Activated T-helper 1 cell treated with Interleukin-2 at 50 U/mL for 16 hours (primary cell): ENCODE data around the gene GIT2.
"Not testable (repeated sequence)": the region's sequence is repeated elsewhere in the genome, so short reads cannot be mapped to it uniquely, and the experiment has no call there.

Experiments
- DNase-seq: peaks from one replicate; pipeline ENCODE4 v3.0.0-alpha.2; 2020; ENCODE audit warnings: low read depth

GIT2 gene, protein sequence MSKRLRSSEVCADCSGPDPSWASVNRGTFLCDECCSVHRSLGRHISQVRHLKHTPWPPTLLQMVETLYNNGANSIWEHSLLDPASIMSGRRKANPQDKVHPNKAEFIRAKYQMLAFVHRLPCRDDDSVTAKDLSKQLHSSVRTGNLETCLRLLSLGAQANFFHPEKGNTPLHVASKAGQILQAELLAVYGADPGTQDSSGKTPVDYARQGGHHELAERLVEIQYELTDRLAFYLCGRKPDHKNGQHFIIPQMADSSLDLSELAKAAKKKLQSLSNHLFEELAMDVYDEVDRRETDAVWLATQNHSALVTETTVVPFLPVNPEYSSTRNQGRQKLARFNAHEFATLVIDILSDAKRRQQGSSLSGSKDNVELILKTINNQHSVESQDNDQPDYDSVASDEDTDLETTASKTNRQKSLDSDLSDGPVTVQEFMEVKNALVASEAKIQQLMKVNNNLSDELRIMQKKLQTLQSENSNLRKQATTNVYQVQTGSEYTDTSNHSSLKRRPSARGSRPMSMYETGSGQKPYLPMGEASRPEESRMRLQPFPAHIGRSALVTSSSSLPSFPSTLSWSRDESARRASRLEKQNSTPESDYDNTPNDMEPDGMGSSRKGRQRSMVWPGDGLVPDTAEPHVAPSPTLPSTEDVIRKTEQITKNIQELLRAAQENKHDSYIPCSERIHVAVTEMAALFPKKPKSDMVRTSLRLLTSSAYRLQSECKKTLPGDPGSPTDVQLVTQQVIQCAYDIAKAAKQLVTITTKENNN

GRCh38 chr12:109995686-109996482, at the start of gene GIT2:
GIT2 (minus strand) TSS chr12:109996368; CDS start chr12:109996224, 144 bp downstream.
- DNase-seq, result peak; percentile 93

DNA sequence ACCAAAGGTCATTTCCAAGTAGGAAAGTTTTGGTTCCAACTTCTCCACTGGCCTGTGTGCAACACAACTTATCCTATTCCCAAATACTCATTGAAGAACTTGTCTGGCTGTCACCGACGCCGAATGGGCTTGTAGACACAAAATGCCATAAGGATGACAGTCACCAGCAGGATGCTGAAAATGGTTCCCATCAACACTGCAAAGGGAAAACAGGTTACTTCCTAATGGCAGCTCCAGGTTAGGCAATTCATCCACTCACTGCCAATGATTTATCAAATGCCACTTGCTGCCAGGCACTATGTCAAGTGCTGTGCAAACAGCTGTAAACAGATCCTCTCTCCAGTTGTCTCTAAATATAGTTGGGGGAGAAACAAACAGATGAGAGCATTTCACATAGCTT, 46.1 kb upstream of the GIT2 start:
- no peak for DNase-seq

- peak; percentile 8 for DNase-seq
Measured at GRCh38 chr12:110039085-110039807, 43.1 kb upstream of the GIT2 start.

GRCh38 chr12:110038741-110039084, 42.5 kb upstream of the GIT2 start:
- DNase-seq, result no peak

DNA sequence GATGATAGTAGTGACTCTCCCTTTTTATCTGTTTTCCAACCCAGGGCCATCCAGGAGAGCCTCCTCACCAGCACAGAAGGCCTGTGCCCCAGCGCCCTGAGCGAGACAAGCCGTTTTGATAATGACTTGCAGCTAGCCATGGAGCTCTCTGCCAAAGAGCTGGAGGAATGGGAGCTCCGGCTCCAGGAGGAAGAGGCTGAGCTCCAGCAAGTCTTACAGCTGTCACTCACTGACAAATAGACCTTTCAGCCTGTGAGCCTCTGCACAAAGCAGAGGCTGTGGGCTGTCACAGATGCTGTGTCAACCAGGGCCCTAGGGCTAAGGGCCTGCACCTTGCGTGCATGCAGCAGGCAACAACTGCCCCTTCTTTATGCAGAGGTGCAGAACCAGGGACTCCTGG, 41.1 kb upstream of the GIT2 start:
- no peak for DNase-seq

DNA sequence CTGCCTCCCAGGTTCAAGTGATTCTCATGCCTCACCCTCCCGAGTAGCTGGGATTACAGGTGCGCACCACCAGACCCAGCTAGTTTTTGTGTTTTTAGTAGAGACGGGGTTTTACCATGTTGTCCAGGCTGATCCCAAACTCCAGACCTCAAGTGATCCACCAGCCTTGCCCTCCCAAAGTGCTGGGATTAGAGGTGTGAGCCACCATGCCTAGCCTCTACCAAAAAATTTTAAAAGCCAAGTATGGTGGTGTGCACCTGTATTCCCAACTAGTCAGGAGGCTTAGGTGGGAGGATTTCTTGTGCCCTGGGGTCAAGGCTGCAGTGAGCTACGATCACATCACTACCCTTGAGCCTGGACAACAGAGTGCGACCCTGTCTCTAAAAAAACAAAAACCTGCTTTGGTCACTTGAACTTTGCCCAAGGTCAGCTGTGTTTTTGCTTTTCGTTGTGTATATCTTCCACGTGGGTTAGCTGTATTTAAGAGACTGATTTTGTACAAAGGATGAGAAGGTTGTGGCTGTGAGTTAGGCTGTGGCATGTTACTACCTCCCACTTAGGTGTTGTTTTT, 39.5 kb upstream of the GIT2 start:
- DNase-seq, result no peak

- DNase-seq, result no peak
Measured at GRCh38 chr12:110033888-110034287, 37.7 kb upstream of the GIT2 start.

DNA sequence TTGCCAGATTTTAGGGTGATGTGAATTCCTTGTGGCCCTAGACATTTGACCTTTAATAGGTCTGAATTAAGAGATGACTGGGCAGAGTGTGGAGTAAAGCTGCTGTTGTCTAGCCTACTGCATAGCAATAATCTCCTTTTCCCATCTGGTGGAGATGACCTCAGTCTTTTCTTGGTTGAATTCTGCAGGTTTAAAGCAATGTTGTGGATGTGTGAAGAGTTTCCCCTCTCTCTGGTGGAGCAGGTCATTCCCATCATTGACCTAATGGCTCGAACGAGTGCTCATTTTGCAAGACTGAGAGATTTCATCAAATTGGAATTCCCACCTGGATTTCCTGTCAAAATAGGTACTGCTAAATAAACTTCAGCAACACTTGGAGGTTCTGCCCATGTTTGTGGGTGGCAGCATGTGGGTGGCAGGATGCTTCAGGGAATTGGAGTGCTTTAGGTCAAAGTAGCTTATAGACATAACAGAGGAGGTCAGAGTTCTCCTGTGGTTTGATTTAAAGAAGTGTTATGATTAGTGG, 33.2 kb upstream of the GIT2 start:
- DNase-seq, result no peak

GRCh38 chr12:110028323-110028722, 32.2 kb upstream of the GIT2 start:
- DNase-seq, result no peak

DNA sequence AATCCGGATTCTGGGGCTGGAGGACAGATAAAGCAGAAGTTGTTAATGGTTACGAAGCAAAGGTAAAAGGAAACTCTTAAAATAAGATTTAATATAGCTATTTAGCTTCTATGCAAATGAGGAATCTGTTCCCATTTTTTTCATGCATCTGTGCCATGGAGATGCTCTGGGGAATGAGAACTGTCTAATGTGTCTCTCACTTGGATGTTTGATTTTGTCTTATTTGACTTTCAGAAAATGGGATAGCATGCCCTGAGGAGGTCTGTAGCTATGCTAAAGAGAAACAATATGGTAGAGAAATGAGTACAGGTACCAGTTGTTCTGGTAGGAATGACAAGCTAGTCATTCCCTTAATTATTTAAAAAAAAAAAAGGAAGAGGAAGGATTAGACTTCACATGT, 27.9 kb upstream of the GIT2 start:
- DNase-seq, result no peak

DNA sequence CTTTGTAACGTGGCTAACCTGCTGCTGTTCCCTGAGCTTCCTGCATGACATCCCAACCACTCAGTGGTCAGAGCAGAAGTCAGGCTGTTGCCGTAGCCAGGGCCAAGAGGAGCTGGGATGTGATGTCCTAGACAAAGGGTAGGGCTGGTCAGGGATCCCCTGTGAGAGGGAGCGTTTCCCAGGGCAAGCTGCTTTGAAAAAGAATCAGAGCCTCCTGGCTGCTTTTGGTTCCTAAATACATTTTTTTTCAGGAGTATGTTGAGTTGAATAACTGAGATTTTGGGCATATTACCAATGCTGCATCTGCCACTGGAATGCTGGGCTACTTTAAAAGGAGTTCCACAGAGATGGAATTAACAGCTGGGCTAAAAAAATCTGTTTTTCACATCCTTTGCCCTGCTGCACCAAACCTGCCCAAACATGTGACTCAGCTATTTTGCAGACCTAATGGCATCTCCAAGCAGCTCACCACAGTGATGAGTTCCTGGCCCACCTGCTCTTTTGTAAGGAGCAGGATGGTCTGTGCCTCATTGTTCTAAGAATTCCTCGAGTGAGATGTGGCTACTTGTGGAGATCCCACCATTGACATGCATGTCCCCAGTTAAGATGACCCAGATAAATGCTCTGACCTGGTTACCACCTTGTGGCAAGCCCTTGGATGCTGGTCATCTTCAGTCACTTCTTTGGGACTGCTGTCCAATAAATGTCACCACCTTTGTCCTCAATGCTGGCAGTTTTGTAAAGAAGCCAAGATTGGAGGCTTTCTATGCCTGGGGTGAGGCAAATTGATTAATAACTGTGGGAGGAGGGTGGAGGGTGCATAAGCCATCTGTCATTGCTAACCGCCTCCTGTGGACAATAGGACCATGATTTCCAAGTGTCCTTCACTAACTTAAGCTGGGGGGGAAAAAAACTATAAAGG, 27.2 kb upstream of the GIT2 start:
- no peak for DNase-seq

DNA sequence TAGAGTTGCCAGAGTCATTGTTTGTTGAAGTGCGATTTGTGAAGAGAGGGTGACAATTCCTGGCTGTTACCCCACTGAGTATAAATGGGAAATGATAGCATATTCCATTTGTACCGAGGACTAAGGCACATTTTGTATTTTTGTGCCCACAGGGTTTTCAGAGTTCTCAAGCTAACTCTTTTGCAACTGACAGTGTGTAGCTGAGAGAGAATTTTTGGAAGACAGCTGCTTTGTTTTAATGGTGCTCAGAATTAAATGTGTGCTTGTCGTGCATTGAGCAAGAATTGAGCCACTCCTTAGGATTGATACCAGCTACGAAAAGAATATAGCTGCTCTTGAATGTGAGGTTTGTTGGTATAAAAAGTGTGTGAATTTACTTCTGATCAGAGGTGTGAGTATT, 24.8 kb upstream of the GIT2 start:
- DNase-seq, result no peak

GRCh38 chr12:110015132-110015531, 19.0 kb upstream of the GIT2 start:
- DNase-seq, result no peak

DNA sequence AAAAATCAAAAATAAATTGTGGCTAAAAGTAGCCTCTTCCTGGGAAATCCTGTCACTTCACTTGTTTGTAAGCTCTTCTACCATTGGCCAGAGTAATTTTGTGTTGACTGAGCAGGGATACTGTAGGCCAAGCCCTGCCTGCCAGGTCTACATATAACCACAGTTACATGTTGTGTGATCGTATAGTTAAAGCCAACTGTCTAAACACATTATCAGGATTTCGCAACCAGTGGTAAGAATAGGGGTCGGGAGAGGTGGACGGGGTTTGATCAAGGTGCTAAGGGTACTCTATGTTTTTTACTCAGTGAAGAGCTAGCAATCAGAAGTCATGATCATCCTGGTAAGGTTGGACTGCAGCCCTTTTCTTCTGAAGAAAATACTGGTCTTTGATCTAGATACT, 16.5 kb upstream of the GIT2 start:
- no peak for DNase-seq

GRCh38 chr12:110012137-110012536, 16.0 kb upstream of the GIT2 start:
- no peak for DNase-seq

DNA sequence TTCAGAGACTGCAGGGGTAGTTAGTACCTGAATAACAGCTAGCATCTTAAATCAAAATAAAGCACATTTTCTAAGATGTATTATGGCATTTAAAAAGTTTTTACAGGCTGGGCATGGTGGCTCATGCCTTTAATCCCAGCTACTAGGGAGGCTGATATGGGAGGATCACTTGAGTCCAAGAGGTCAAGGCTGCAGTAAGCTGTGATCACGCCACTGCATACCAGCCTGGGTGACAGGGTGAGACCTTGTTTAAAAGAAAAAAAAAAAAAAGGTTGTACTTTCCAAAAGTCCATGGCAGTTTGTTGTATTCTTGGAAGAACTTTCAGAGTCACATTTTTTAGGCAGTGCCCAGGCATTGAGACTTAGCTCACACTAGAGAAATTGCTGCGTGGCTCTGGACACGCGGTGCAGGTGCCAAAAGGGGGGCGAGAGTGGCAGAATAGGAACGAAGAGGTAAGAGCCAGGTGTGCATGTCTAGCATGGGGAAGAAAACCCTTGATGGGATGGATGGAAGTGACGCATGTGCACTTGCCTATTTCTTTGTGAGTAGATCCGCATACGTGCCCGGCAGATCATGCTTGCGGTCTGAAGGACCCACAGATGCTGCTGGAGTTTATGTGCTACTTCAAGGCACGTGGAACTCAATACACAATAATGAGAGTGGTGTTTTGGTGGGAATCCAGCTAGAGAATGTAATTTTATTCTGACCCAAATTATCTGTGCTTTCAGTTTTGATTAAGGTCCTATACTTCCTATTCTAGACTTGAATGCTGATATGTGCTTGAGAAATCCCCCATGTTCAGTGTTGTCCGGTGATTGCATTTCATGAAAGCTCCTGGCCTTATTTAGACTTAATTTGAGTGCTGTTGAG, 14.9 kb upstream of the GIT2 start:
- DNase-seq, result no peak

DNA sequence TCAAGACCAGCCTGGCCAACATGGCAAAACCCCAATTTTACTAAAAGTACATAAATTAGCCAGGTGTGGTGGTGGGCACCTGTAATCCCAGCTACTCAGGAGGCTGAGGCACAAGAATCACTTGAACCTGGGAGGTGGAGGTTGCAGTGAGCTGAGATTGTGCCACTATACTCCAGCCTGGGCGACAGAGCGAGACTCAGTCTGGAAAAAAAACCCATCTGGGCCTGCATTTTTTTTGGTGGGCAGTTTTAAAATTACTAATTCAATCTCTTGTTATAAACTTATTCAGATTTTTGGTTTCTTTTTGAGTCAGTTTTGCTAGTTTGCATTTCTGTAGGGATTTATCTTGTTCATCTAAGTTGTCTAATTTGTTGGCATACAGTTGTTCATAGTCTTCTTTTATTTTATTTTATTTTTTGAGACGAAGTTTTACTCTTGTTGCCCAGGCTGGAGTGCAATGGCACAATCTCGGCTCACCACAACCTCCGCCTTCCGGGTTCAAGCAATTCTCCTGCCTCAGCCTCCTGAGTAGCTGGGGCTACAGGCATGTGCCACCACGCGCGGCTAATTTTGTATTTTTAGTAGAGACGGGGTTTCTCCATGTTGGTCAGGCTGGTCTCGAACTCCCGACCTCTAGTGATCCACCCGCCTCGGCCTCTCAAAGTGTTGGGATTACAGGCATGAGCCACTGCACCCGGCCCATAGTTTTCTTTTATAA, 12.7 kb upstream of the GIT2 start:
- DNase-seq, result not testable (repeated sequence)

DNA sequence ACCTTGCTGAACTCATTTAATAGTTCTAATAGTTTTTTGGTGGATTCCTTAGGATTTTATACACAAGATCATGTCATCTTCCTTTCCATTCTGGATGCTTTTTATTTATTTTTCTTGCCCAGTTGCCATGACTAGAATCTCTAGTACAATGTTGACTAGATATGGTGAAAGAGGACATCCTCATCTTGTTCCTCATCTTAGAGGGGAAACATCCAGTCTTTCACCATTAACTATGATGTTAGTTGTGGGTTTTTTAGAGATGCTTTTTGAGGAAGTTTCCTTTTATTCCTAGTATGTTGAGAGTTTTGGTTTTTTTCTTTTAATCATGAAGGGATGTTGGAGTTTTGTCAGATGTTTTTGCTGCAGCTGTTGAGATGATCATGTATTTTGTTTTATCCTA, 11.7 kb upstream of the GIT2 start:
- no peak for DNase-seq

DNA sequence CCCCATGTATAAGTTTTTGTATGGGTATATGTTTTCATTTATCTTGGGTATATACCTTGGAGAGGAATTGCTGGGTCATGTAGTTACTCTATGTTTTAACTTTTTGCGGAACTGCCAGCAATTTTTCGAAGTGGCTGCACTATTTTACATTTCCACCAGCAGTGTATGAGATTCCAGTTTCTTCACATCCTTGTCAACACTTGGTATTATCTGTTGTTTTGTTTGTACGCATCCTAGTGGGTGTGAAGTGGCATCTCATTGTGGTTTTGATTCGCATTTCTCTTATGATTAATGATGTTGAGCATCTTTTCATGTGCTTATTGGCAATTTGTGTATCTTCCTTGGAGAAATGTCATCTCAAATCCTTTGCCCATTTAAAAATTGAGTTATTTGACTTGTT, 9.9 kb upstream of the GIT2 start:
- no peak for DNase-seq
